Karpas-422 (cell line): ENCODE data around the gene CDH5. TPM values are rescaled to one million over a fixed set of nuclear protein-coding genes. Genes with fewer than 3 reads are reported as not detected.

Source experiments
- total RNA-seq: library from RNA; depleted of rRNA; stranded (reverse); fragments of >200 nt; shearing (Covaris generic); gene quantifications from 2 replicates; pipeline ENCODE4 v1.2.3, GENCODE V29; 2014; ENCODE audit warnings: low replicate concordance; rRNA removed

CDH5 gene
- total RNA-seq, 1 experiment from 2014 or later, result not detected

Other genes starting within 250 kb of the CDH5 start
- gene BEAN1, start 60.6 kb downstream of the CDH5 start, total RNA-seq, result not detected in 2 replicates
- gene TK2, start 183.4 kb downstream of the CDH5 start, total RNA-seq, result 6.9 and 8.6 TPM in 2 replicates
- gene CKLF, start 185.9 kb downstream of the CDH5 start, total RNA-seq, result 61.3 and 76.0 TPM in 2 replicates
- 0.61 and 5.8 TPM in 2 replicates for gene CMTM1, start 199.7 kb downstream of the CDH5 start, total RNA-seq
- not detected in 2 replicates for gene CMTM2, start 212.8 kb downstream of the CDH5 start, total RNA-seq
- 19.7 and 21.1 TPM in 2 replicates for gene CMTM3, start 238.0 kb downstream of the CDH5 start, total RNA-seq